DOHH2 (cell line): ENCODE measurements around the gene GAPVD1.

Experiments
- H3F3A ChIP-seq: fragments of 200-600 bp; sonication (generic), shearing (Covaris generic); 2 replicates; pipeline ENCODE4 v1.6.0; 2016; ENCODE audit warnings: antibody characterized with exemption, mild to moderate bottlenecking; ENCODE audit not compliant: control insufficient read depth, insufficient read depth
- H3K27ac ChIP-seq: fragments of 200-600 bp; sonication (generic); 2 replicates; pipeline ENCODE4 v1.5.1; 2014; ENCODE audit warnings: low read depth, mild to moderate bottlenecking, low read length, moderate library complexity
- H3K27me3 ChIP-seq: fragments of 200-600 bp; sonication (generic); 2 replicates; pipeline ENCODE4 v1.6.1; 2014; ENCODE audit warnings: mild to moderate bottlenecking, low read length, mixed read lengths; ENCODE audit not compliant: control insufficient read depth
- H3K36me3 ChIP-seq: fragments of 200-600 bp; sonication (generic); 2 replicates; pipeline ENCODE4 v1.6.1; 2014; ENCODE audit warnings: mild to moderate bottlenecking, low read length, moderate library complexity, mixed read lengths; ENCODE audit not compliant: control insufficient read depth
- H3K4me1 ChIP-seq: fragments of 200-600 bp; sonication (generic); 2 replicates; pipeline ENCODE4 v1.6.1; 2014; ENCODE audit warnings: mild to moderate bottlenecking, low read length, mixed read lengths; ENCODE audit not compliant: control insufficient read depth
- H3K4me2 ChIP-seq: fragments of 200-600 bp; sonication (generic); 2 replicates; pipeline ENCODE4 v1.6.0; 2014; ENCODE audit warnings: mild to moderate bottlenecking, low read length, moderate library complexity
- H3K4me3 ChIP-seq: fragments of 200-600 bp; sonication (generic); 2 replicates; pipeline ENCODE4 v1.5.1; 2014; ENCODE audit warnings: mild to moderate bottlenecking, low read length, mixed read lengths
- H3K79me2 ChIP-seq: fragments of 200-600 bp; sonication (generic); 2 replicates; pipeline ENCODE4 v1.6.1; 2014; ENCODE audit warnings: mild to moderate bottlenecking, low read length, mixed read lengths; ENCODE audit not compliant: control insufficient read depth
- H3K9me2 ChIP-seq: fragments of 200-600 bp; sonication (generic); replicated peaks from 2 replicates; pipeline ENCODE4 v1.6.1; 2014; ENCODE audit warnings: mild to moderate bottlenecking, low read length, mixed read lengths; ENCODE audit not compliant: control insufficient read depth
- H3K9me3 ChIP-seq: fragments of 200-600 bp; sonication (generic); 2 replicates; pipeline ENCODE4 v1.6.1; 2014; ENCODE audit warnings: antibody characterized with exemption, low read length, mixed read lengths; ENCODE audit not compliant: control insufficient read depth, insufficient read depth
- H4K20me1 ChIP-seq: fragments of 200-600 bp; sonication (generic); 2 replicates; pipeline ENCODE4 v1.6.0; 2014; ENCODE audit warnings: low read depth, mild to moderate bottlenecking, antibody characterized with exemption, low read length, moderate library complexity; ENCODE audit not compliant: control insufficient read depth, insufficient read depth
- EZH2phosphoT487 ChIP-seq: fragments of 200-600 bp; sonication (generic); IDR thresholded peaks from 2 replicates; pipeline ENCODE4 v1.6.1; 2017; ENCODE audit warnings: borderline replicate concordance, mild to moderate bottlenecking, antibody characterized with exemption, low read length, moderate library complexity, mixed read lengths
- TF ChIP-seq, protein P1 (sequence below): fragments of 200-600 bp; sonication (generic); IDR thresholded peaks from one replicate; pipeline ENCODE4 v1.5.1; 2014; ENCODE audit warnings: antibody characterized with exemption, mild to moderate bottlenecking, low read depth, low read length; ENCODE audit not compliant: poor library complexity, severe bottlenecking

The GAPVD1 gene

GRCh38 chr9:125409637-125410521 lies 148.3 kb downstream of the GAPVD1 start:
- no peaks in the 10 kb centered on the region for H3K36me3 ChIP-seq
- no peak overlapping the region for H3K4me3 ChIP-seq
- no peak overlapping the region for H3K27ac ChIP-seq
- H3F3A ChIP-seq, result no peaks in the 10 kb centered on the region
- H3K9me3 ChIP-seq, result no peaks in the 10 kb centered on the region
- no peaks in the 10 kb centered on the region for H3K79me2 ChIP-seq
- peak overlapping the region; percentile 30; the same call in 1 of the 2 replicates for H3K4me2 ChIP-seq
- H3K9me2 ChIP-seq, result no peaks in the 10 kb centered on the region; the same call in 1 of the 2 replicates
- no peak for TF ChIP-seq EZH2phosphoT487
- peaks cover 3% of the 10 kb centered on the region for H3K27me3 ChIP-seq
- H4K20me1 ChIP-seq, result no peaks in the 10 kb centered on the region
- peaks cover 20% of the 10 kb centered on the region for H3K4me1 ChIP-seq

DNA sequence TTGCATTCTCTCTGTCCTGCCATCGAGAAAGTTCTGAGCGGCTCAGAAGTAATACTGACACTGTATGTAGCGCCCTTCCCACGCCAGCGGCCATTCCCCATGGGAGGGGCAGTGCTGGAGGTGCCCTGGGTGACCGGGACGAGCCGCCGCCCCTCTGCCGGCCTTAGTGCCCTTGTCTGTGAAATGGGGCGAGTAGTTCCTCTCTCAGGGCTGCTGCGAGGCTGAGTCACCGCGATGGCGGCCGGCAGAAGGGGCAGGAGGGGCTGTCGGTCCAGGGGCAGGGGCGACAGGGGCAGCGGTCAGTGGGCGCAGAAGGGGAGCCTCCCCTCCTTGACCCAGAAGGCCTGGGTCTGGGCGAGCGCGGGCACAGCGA lies 148.9 kb downstream of the GAPVD1 start:
- H3K4me3 ChIP-seq, result no peak overlapping the region
- peaks cover 3% of the 10 kb centered on the region for H3K27me3 ChIP-seq
- no peaks in the 10 kb centered on the region for H3K36me3 ChIP-seq
- TF ChIP-seq EZH2phosphoT487, result no peak
- TF ChIP-seq, protein P1, sequence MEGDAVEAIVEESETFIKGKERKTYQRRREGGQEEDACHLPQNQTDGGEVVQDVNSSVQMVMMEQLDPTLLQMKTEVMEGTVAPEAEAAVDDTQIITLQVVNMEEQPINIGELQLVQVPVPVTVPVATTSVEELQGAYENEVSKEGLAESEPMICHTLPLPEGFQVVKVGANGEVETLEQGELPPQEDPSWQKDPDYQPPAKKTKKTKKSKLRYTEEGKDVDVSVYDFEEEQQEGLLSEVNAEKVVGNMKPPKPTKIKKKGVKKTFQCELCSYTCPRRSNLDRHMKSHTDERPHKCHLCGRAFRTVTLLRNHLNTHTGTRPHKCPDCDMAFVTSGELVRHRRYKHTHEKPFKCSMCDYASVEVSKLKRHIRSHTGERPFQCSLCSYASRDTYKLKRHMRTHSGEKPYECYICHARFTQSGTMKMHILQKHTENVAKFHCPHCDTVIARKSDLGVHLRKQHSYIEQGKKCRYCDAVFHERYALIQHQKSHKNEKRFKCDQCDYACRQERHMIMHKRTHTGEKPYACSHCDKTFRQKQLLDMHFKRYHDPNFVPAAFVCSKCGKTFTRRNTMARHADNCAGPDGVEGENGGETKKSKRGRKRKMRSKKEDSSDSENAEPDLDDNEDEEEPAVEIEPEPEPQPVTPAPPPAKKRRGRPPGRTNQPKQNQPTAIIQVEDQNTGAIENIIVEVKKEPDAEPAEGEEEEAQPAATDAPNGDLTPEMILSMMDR, result no peak
- peaks cover 20% of the 10 kb centered on the region for H3K4me1 ChIP-seq
- H4K20me1 ChIP-seq, result no peaks in the 10 kb centered on the region
- no peaks in the 10 kb centered on the region for H3K79me2 ChIP-seq
- no peak overlapping the region for H3K27ac ChIP-seq
- no peaks in the 10 kb centered on the region; the same call in 1 of the 2 replicates for H3K9me2 ChIP-seq
- H3F3A ChIP-seq, result no peaks in the 10 kb centered on the region
- no peak overlapping the region for H3K4me2 ChIP-seq
- H3K9me3 ChIP-seq, result no peaks in the 10 kb centered on the region

DNA sequence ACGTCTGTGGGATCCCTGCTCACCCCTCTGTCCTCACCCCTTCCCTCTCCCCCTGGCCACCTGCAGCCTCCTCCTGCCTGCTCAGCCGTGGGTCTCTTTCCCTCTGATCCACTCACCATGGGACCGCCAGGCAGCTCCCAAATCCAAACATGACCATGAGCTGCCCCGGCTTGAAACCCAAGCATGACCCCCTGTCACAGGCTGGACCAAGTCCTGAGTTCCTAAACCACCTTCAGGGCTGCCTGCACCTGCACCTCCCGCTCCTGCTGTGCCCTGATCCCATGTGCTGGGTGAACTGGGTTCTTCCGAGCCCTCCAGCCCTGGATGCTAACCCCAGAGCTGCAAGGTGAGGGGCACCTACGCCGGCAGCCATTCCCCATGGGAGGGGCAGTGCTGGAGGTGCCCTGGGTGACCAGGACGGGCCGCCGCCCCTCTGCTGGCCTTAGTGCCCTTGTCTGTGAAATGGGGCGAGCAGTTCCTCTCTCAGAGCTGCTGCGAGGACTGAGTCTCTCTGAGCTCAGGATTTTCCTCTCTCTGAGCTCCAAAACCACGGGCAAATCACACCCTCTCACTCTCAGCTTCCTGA lies 149.6 kb downstream of the GAPVD1 start:
- Histone ChIP-seq H3K4me1 (peaks cover 20% of the 10 kb centered on the region), H3K36me3 (no peaks in the 10 kb centered on the region), H3K27me3 (peaks cover 3% of the 10 kb centered on the region), H3K4me2 (no peak overlapping the region), H3F3A (no peaks in the 10 kb centered on the region), H3K4me3 (no peak overlapping the region), H4K20me1 (no peaks in the 10 kb centered on the region), H3K9me3 (no peaks in the 10 kb centered on the region), H3K79me2 (no peaks in the 10 kb centered on the region), H3K9me2 (no peaks in the 10 kb centered on the region; the same call in 1 of the 2 replicates), H3K27ac (no peak overlapping the region)
- no peak for TF ChIP-seq EZH2phosphoT487
- TF ChIP-seq, protein P1, result no peak

DNA sequence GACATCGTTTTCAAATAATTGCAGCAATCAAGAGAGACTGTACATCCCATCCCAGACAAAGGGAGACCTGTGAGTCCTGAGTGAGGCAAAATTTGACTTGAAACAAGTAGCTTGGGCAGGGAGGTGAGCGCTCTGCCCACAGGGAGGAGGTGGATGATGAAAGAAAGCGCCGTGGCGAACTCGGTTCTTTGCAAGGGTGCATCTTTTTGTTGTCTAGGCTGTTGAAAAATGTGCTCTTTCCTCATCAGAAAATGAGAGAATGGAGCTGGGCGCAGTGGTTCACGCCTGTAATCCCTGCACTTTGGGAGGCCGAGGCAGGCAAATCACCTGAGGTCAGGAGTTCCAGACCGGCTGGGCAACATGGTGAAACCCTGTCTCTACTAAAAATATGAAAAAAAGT lies 150.5 kb downstream of the GAPVD1 start:
- Histone ChIP-seq H4K20me1 (no peaks in the 10 kb centered on the region), H3K4me2 (no peak overlapping the region), H3K79me2 (no peaks in the 10 kb centered on the region), H3K27ac (no peak overlapping the region), H3K36me3 (no peaks in the 10 kb centered on the region), H3K27me3 (peaks cover 3% of the 10 kb centered on the region), H3K4me1 (peaks cover 20% of the 10 kb centered on the region), H3K4me3 (no peak overlapping the region), H3K9me2 (no peaks in the 10 kb centered on the region; the same call in 1 of the 2 replicates), H3K9me3 (no peaks in the 10 kb centered on the region), H3F3A (no peaks in the 10 kb centered on the region)
- TF ChIP-seq EZH2phosphoT487, result no peak
- TF ChIP-seq, protein P1, result no peak
